PC-9 (cell line): ENCODE results near the gene OR2T1. TPM values are rescaled to one million over a fixed set of nuclear protein-coding genes. Genes with fewer than 3 reads are reported as not detected.

Experiments
- BruUV-seq: library from RNA; stranded (reverse); fragments of 400-500 nt; replicated peaks from 2 replicates; lab custom pipeline; 2021; lab: Mats Ljungman, UMichigan
- CTCF ChIA-PET: fragments of 300-600 bp; sonication (Branson Sonifier 250); formaldehyde crosslinking; loops from one replicate; lab custom pipeline; 2022; ENCODE audit warnings: antibody characterized with exemption; lab: Charles Lee
- POLR2A ChIA-PET: fragments of 300-600 bp; sonication (Branson Sonifier 250); formaldehyde crosslinking; loops from one replicate; lab custom pipeline; 2022; ENCODE audit warnings: antibody characterized with exemption; ENCODE audit not compliant: unreplicated experiment; lab: Charles Lee
- DNase-seq, 2 experiments: peaks; one replicate each; pipeline versions ENCODE4 v3.0.0 to v3.0.0-alpha.2; 2015 to 2022; ENCODE audit warnings: mixed read lengths in 1 of 2
- H2AFZ ChIP-seq: fragments of 200-600 bp; sonication (generic); 2 replicates; pipeline ENCODE4 v1.8.1; 2017; ENCODE audit warnings: antibody characterized with exemption
- H3F3A ChIP-seq: fragments of 200-600 bp; sonication (generic); 2 replicates; pipeline ENCODE4 v1.8.1; 2017; ENCODE audit warnings: antibody characterized with exemption, mild to moderate bottlenecking, low read depth; ENCODE audit not compliant: insufficient read depth
- H3K27ac ChIP-seq: fragments of 200-600 bp; sonication (generic); 2 replicates; pipeline ENCODE4 v1.6.1; 2016; ENCODE audit warnings: mixed run types
- H3K27me3 ChIP-seq: fragments of 200-600 bp; sonication (generic); 2 replicates; pipeline ENCODE4 v1.6.1; 2016; ENCODE audit warnings: low read depth, mixed run types; ENCODE audit not compliant: insufficient read depth
- H3K36me3 ChIP-seq: fragments of 200-600 bp; sonication (generic); 2 replicates; pipeline ENCODE4 v1.6.1; 2016; ENCODE audit warnings: low read depth, mixed run types
- H3K4me1 ChIP-seq: fragments of 200-600 bp; sonication (generic); replicated peaks from 2 replicates; pipeline ENCODE4 v1.6.1; 2016; ENCODE audit warnings: mixed run types; ENCODE audit not compliant: insufficient read depth
- H3K4me2 ChIP-seq: fragments of 200-600 bp; sonication (generic); 2 replicates; pipeline ENCODE4 v1.6.1; 2017; ENCODE audit warnings: mixed run types
- H3K4me3 ChIP-seq: fragments of 200-600 bp; sonication (generic); 2 replicates; pipeline ENCODE4 v1.6.1; 2016; ENCODE audit warnings: mixed run types
- H3K79me2 ChIP-seq: fragments of 200-600 bp; sonication (generic); 2 replicates; pipeline ENCODE4 v1.6.1; 2017; ENCODE audit warnings: low read depth, mixed run types
- H3K9me2 ChIP-seq: fragments of 200-600 bp; sonication (generic); 2 replicates; pipeline ENCODE4 v1.8.1; 2017; ENCODE audit warnings: mild to moderate bottlenecking; ENCODE audit not compliant: insufficient read depth
- H3K9me3 ChIP-seq: fragments of 200-600 bp; sonication (generic); 2 replicates; pipeline ENCODE4 v1.8.1; 2016; ENCODE audit warnings: low read depth; ENCODE audit not compliant: insufficient read depth
- H4K20me1 ChIP-seq: fragments of 200-600 bp; sonication (generic); 2 replicates; pipeline ENCODE4 v1.8.1; 2017; ENCODE audit not compliant: insufficient read depth
- EZH2 ChIP-seq: fragments of 200-600 bp; sonication (generic); IDR thresholded peaks from 2 replicates; pipeline ENCODE4 v1.8.0; 2017; ENCODE audit warnings: antibody characterized with exemption, low read depth
- intact Hi-C: fragments of 100-400 bp; cut with micrococcal nuclease; formaldehyde crosslinking; loops from one replicate; pipeline ENCODE4 v1.10.0; 2022; ENCODE audit not compliant: unreplicated experiment
- total RNA-seq: library from RNA; stranded (reverse); gene quantifications from 2 replicates; pipeline ENCODE4 v1.2.3, GENCODE V29; 2021
- TF ChIP-seq, protein P1 (sequence below): fragments of 200-600 bp; sonication (generic); conservative IDR thresholded peaks from 2 replicates; pipeline ENCODE4 v1.6.1; 2017; ENCODE audit warnings: mixed run types, antibody characterized with exemption, mild to moderate bottlenecking, moderate library complexity

The OR2T1 gene
- total RNA-seq, 1 experiment from 2014 or later = not detected

DNA sequence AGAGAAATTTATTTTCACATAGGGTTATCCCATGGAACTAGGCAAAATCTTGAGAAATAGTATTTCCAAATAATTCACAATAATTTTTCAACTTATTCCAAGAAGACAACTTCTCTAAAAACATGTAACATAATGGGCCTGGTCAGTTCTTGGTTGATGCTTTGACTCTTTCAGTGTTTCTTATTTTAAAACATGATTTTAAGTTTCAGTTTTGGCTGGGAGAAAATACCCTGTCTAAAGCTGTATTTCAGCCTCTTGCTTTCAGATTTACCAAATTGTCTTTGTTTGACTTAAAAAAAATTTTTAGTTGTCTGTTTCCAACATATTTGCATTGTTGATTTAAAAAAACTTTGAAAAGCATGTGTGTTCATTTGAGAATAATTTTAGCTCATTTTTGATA, 36.2 kb upstream of the OR2T1 start:
- H3K4me1 ChIP-seq = no peaks in the 10 kb centered on the region
- no peak overlapping the region for H2AFZ ChIP-seq
- H3K9me2 ChIP-seq = no peaks in the 10 kb centered on the region
- DNase-seq = no peak
- no peaks in the 10 kb centered on the region for H3K79me2 ChIP-seq
- H4K20me1 ChIP-seq = no peaks in the 10 kb centered on the region
- TF ChIP-seq, protein P1, sequence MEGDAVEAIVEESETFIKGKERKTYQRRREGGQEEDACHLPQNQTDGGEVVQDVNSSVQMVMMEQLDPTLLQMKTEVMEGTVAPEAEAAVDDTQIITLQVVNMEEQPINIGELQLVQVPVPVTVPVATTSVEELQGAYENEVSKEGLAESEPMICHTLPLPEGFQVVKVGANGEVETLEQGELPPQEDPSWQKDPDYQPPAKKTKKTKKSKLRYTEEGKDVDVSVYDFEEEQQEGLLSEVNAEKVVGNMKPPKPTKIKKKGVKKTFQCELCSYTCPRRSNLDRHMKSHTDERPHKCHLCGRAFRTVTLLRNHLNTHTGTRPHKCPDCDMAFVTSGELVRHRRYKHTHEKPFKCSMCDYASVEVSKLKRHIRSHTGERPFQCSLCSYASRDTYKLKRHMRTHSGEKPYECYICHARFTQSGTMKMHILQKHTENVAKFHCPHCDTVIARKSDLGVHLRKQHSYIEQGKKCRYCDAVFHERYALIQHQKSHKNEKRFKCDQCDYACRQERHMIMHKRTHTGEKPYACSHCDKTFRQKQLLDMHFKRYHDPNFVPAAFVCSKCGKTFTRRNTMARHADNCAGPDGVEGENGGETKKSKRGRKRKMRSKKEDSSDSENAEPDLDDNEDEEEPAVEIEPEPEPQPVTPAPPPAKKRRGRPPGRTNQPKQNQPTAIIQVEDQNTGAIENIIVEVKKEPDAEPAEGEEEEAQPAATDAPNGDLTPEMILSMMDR = no peak
- no peak for TF ChIP-seq EZH2
- no peak overlapping the region for H3K4me3 ChIP-seq
- no peaks in the 10 kb centered on the region for H3F3A ChIP-seq
- ChIA-PET POLR2A (no interaction called here), CTCF (no interaction called here)
- no TSS peak for BruUV-seq
- no peaks in the 10 kb centered on the region for H3K36me3 ChIP-seq
- no peak overlapping the region for H3K4me2 ChIP-seq
- intact Hi-C loops = no loop called here
- no peaks in the 10 kb centered on the region for H3K27me3 ChIP-seq
- no peaks in the 10 kb centered on the region for H3K9me3 ChIP-seq
- H3K27ac ChIP-seq = no peak overlapping the region

DNA sequence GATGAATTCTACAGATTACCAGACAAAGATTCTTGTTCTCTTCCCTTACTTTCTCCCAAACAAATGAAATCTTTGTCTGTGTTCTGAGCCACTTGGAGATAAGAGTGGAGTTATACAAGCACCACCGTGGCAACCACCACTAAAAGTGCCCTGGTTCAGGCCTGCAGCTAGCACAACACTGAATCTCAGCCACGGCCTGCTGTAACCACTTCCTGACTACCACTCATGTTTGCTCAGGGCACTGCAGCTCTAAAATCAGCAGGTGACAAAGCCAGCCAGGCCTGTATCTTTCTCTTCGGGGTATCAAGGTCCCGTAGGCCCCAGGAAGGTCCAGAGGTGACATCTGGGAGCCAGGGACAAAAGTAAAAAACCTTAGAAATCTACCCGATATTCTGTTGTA, 30.5 kb upstream of the OR2T1 start:
- ChIA-PET POLR2A (no interaction called here), CTCF (no interaction called here)
- intact Hi-C loops = no loop called here
- Histone ChIP-seq H3K9me2 (no peaks in the 10 kb centered on the region), H3K27me3 (no peaks in the 10 kb centered on the region), H3K4me2 (no peak overlapping the region), H3K36me3 (no peaks in the 10 kb centered on the region), H3F3A (no peaks in the 10 kb centered on the region), H3K4me1 (no peaks in the 10 kb centered on the region), H3K4me3 (no peak overlapping the region), H2AFZ (no peak overlapping the region), H4K20me1 (no peaks in the 10 kb centered on the region), H3K9me3 (no peaks in the 10 kb centered on the region), H3K79me2 (no peaks in the 10 kb centered on the region), H3K27ac (no peak overlapping the region)
- DNase-seq = no peak
- TF ChIP-seq, protein P1 = no peak
- no peak for TF ChIP-seq EZH2
- BruUV-seq = no TSS peak

DNA sequence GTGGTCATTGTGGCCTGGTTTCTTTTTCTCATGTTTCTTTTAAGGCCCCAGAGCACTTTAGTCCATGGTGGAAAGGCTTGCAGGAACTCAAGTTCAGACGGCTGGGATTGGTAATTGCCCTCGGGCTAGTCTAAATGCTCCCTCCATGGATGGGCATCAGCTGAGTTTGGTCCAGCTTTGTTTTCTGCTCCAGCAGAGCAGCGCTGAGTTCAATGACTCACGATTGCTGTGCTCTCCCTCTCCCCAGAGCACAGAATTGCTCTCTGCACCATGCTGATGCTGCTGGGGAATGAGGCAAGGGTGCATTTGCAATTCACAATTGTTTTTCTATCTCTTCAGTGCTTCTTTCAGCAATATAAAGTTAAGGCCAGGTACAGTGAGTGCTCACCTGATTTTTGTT, 29.1 kb upstream of the OR2T1 start:
- no peaks in the 10 kb centered on the region for H3K4me1 ChIP-seq
- no peak for DNase-seq
- POLR2A ChIA-PET = no interaction called here
- intact Hi-C loops = no loop called here
- no peak overlapping the region for H3K4me3 ChIP-seq
- no peak overlapping the region for H2AFZ ChIP-seq
- no peaks in the 10 kb centered on the region for H3K79me2 ChIP-seq
- CTCF ChIA-PET = no interaction called here
- no peak overlapping the region for H3K27ac ChIP-seq
- H3K36me3 ChIP-seq = no peaks in the 10 kb centered on the region
- no peaks in the 10 kb centered on the region for H3K27me3 ChIP-seq
- no peaks in the 10 kb centered on the region for H3K9me3 ChIP-seq
- H3F3A ChIP-seq = no peaks in the 10 kb centered on the region
- TF ChIP-seq, protein P1 = no peak
- TF ChIP-seq EZH2 = no peak
- no peak overlapping the region for H3K4me2 ChIP-seq
- no peaks in the 10 kb centered on the region for H3K9me2 ChIP-seq
- no peaks in the 10 kb centered on the region for H4K20me1 ChIP-seq
- no TSS peak for BruUV-seq
